Fibroblast of peridontal ligament (primary cell): Measurements from ENCODE around the gene PDPK1.
A peak's percentile ranks its signal among the peaks of the same experiment; 100 is the strongest.

ENCODE experiments used
- DNase-seq: peaks from one replicate; pipeline ENCODE4 v3.0.0-alpha.2; 2010; ENCODE audit errors: extremely low read depth

PDPK1 gene

GRCh38 chr16:2507052-2507659 is 30.7 kb upstream of the PDPK1 start:
- DNase-seq, result no peak

DNA sequence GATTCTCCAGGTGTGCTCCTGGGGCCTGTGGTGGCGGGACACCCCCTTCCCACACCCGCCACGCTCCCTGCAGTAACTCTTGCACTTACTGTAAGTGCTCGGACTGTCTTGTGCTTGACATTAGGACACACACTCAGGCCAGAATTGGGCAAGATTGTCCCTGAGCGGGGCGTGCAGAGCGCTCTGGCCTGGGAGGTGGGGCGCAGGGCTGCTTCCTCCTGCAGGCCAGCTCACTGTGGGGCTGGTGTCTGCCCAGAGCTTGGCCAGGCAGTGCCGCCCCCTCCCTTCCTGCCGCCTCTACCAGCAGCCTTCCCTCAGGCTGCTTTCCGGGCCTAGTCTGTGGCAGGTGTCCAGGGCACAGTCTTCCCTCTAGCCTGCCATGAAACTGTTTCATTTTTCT is 30.2 kb upstream of the PDPK1 start:
- no peak for DNase-seq

DNA sequence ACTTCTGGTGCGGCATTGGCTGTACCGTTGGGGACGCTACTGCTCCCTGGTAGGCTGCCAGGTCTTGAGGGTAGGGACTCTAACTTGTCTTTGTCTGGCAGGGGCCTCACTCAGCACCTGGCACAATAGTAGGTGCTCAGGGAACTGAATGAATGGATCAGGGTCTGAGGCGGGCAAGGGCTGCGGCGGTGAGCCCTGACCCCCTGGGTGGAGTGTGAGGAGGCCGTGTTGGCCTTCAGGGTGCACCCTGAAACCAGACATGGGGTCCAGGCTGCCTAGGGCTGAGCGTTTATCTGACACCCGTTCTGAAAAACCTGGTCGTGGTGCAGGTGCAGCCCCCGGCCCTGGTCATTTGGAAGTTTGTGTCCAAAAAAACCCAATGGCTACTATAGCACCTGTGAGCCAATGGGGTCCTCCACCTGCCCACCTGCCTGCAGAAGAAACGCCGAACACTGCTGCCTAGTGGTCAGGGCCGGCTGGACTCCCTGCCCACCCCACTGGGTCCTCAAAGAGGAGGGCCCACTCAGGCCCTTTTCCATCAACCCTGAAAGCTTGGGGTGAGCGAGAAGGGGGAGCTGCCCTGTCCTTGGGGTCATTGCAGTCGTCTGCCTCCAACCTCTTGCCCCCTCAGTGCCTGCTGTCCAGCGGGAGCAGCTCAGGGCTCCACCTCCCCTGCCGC is 29.0 kb upstream of the PDPK1 start:
- no peak for DNase-seq

DNA sequence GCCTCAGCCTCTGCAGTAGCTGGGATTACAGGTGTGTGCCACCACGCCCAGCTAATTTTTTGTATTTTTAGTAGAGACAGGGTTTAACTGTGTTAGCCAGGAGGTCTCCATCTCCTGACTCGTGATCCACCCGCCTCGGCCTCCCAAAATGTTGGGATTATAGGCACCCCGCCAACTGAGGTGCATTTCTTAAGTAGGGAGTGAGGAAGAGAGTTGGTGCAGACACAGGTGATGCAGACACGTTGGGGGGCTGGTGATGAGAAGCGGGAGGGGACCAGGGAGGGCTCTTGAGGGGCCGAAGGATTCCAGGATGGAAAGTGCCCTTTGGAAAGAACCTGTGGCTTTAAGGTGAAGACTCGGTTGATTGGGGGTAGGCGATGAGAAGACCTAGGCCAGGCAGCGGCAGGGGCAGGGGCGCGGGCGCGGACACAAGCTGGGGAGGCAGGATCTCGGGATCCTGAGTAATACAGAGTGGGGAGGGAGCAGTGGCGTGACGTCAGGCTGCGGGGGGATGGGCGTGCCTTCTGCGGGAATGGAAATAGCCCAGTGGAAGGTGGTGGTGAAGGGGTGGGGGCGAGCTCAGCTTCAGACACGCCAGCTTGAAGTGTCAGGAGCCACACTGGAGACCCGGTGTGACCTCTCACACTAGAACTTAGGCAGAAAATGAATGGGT is 26.6 kb upstream of the PDPK1 start:
- peak; percentile 62 for DNase-seq

DNA sequence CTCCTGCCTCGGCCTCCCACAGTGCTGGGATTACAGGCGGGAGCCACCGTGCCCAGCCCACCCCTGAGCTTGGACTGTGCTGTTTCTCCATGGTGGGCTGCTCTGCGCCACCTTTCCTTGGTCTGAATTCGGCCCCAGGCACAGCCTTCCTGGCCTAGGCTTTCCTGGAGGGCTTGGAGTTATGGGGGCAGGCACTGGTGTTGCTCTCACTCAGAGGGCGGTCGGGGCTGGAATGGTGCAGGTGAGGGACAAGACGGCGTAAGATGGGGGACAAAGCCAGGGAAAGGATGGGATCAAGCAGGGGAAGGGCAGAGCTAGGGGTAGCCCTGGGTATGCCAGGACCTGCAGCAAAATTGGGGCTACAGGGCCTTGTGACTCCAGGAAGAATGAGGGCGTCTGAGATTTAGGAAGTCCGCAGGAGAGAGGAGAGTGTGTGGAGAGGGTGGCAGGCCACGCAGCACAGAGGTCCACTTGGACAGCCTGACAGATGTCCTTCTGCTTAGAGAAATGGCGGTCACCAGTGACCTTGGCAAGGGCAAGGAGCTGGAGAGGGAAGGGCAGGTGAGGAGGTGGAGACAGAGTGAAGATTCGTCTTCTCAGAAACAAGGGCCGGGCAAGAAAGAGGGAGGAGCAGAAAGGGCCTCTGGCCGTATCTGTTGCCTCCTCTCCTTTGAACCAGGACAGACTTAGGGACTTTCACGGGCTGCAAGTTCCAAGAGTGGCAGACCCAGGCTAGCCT is 25.7 kb upstream of the PDPK1 start:
- no peak for DNase-seq

DNA sequence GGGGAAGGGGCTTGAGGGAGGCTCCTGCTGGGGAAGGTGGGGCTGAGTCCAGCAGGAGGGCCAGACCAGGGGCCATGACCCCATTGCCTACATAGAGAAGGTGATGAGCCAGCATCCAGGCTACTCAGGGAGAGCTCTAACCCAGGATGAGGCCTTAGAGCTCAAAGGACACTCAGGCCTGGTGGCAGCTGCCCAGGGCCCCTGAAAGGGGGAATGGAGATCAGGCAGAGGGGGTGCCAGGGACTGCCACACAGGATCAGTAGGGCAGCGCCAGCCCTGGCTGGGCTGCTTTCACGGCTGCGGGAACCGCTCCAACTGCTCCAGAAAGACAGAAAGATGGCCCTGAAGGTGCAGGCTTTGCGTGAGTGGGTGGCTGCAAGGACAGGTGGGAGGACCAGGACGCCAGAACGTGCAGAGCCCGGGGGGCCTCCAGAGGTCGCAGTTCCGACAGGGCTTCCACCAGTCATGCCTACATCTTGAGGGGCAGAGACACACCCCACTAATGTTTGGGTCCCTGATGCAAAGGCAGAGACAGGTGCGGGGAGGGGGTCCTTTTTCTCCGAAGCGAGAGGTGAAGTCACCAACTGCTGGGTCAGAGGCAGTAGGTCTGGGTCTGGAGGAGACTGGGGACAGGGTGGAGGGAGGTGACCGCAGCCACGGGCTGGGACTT is 25.0 kb upstream of the PDPK1 start:
- no peak for DNase-seq

GRCh38 chr16:2513405-2514332 is 24.2 kb upstream of the PDPK1 start, which contains the start of gene ATP6V0C:
Gene ATP6V0C, plus strand, starts transcription at chr16:2513952. Its CDS starts 152 bp downstream, at chr16:2514104.
- DNase-seq, result peak; percentile 74

DNA sequence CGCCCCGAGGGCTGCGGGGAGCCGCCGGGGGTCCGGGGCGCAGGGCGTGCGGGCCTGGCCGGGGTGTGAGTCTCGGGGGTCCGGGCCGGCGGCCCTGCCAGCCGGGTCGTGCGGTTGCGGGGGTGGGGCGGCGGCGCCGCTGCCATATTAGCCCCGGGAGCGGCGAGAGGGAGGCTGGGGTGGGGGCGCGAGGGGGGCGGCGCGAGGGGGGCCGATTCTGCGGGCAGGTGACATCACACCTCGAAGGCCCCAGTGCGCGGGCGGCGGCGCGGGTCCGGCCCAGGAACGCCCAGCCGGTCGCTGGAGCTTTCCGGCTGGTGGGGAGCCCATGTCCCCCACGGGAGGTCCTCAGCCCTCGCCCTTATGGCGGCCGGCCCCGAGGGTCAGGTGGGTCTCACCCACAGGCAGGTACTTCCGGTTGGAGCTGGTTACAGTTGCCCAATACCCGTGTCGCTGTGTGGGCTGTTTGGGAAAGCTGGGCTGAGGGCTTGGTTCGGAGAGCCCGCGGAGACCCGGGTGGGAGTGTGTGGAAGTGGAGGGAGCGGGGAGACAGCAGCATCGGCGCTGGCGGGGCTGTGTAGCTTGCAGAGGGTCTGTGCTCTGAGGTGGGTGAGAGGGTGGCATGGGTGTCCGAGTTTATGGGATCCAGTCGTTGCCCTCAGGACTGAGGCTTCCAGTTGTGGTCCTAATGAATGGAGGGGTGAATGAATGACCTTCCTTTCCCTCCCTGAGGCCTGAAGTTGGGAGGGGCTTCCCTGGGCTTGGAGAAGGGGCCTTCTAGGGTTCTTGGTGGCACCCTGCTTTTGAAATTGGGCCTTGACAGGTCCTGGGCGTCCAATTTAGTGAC is 23.3 kb upstream of the PDPK1 start:
- DNase-seq, result no peak

GRCh38 chr16:2515180-2515851 is 22.5 kb upstream of the PDPK1 start:
- no peak for DNase-seq

DNA sequence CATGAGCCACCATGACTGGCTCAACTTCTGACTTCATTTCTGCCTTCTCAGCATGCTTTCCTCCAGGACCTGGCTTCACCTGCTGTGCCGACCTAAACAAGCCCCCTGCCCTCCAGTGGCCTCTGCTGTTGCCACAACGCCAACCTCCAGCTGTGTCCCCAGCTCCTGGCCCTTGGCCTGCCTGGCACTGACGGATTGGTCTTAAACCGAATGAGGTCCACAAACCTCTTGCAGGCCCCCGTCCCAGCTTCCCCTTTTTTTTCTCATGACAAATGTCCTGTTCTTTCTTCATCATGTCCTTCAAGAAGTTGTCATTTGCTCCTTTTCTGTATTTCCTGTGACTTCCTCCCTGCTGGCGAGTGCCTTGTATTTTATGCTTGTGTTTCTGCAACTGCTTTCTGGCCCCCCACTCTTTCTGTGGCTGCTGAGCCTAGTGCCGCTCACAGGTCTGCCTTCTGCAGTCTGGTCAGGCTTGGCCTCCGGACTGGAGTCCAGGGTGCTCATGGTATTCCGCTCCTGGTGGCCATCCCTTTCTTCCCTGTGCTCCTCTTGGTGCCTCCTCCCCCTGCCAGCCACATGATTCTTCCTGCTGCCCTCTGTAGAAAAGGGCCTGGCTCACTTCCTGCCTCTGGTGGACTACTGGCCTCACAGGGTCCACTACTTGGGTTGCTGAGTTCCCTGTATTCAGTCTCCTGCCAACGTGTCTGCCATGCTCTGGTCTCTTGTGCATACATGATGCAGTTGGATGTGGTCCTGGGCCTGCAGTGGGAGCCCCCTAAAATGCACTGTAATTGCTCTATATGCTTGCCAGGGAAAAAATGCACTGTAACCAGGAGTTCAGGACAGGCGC is 21.2 kb upstream of the PDPK1 start:
- DNase-seq, result no peak

- no peak for DNase-seq
Measured at GRCh38 chr16:2517954-2518605, 19.7 kb upstream of the PDPK1 start.

- no peak for DNase-seq
Measured at GRCh38 chr16:2518823-2519710, 18.8 kb upstream of the PDPK1 start.

GRCh38 chr16:2519711-2520080 is 18.1 kb upstream of the PDPK1 start:
- DNase-seq, result no peak

DNA sequence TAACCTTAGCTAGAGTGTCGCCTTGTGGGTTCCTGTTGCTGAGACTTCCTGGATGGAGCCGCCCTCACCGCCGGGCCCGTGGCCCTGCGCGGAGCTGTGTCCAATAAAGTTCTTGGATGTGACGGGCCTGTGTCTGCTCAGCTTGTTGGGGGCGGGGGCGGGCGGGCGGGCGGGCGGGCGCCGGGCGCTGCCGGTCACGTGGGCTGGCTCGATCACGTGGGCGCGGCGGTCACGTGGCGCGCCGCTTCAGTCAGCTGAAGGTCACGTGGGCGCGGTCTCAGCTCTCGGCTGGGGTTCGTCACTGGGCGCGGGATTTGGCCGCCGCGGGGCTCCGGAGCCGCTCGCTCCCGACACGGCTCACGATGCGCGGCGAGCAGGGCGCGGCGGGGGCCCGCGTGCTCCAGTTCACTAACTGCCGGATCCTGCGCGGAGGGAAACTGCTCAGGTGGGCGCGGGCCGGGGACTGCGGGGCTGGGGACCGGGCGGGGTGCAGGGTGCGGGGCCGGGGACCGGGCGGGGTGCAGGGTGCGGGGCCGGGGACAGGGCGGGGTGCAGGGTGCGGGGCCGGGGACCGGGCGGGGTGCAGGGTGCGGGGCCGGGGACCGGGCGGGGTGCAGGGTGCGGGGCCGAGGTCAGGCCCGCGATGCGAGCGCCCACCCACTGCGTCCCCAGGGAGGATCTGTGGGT is 17.6 kb upstream of the PDPK1 start, which contains the start of gene AMDHD2:
TSS of gene AMDHD2 (plus strand) at position 275 of the 687 bp plus-strand sequence. CDS start at position 363, 88 bp downstream.
- DNase-seq, result peak; percentile 85

GRCh38 chr16:2520784-2521531 is 16.9 kb upstream of the PDPK1 start:
- no peak for DNase-seq
